Endothelial cell of umbilical vein (primary cell): ENCODE measurements around the gene JSRP1. TPM values are rescaled to one million over a fixed set of nuclear protein-coding genes. Genes with fewer than 3 reads are reported as not detected.
A peak's percentile ranks its signal among the peaks of the same experiment; 100 is the strongest.

ENCODE experiments used
- BruUV-seq: library from RNA; stranded (reverse); fragments of 400-500 nt; replicated peaks from 2 replicates; lab custom pipeline; 2021; lab: Mats Ljungman, UMichigan
- CTCF ChIA-PET: fragments of 300-600, 350-600 bp; sonication (Branson Sonifier 250); formaldehyde crosslinking; loops from one replicate; lab custom pipeline; 2021; ENCODE audit warnings: antibody characterized with exemption, inconsistent platforms; lab: Charles Lee
- POLR2A ChIA-PET: fragments of 300-600, 350-600 bp; sonication (Branson Sonifier 250); formaldehyde crosslinking; loops from one replicate; lab custom pipeline; 2021; ENCODE audit warnings: antibody characterized with exemption, inconsistent platforms; lab: Charles Lee
- DNase-seq: peaks from one replicate; pipeline ENCODE4 v3.0.0-alpha.2; 2011; ENCODE audit warnings: low read depth, low spot score
- FAIRE-seq: peaks from 2 replicates; lab custom pipeline; 2011; peaks lifted over from hg19 to GRCh38; lab: Jason Lieb, UNC
- H2AFZ ChIP-seq: 2 replicates; pipeline ENCODE4 v1.6.0; 2012; ENCODE audit warnings: low read depth, low read length, control low read depth, inconsistent platforms
- H3K27ac ChIP-seq: 2 replicates; pipeline ENCODE4 v1.5.1; 2011; ENCODE audit warnings: low read depth, mild to moderate bottlenecking, control low read depth, low read length, moderate library complexity; ENCODE audit not compliant: insufficient read depth
- H3K27me3 ChIP-seq, 2 experiments: 2 replicates each; pipeline versions ENCODE4 v1.6.0 to v1.6.1; 2011; ENCODE audit warnings: low read length in 2 of 2, mixed read lengths in 1 of 2; ENCODE audit not compliant: control insufficient read depth in 2 of 2, insufficient read depth in 2 of 2
- H3K36me3 ChIP-seq, 2 experiments: 2 replicates in 1 of 2; 3 replicates in 1 of 2; pipeline ENCODE4 v1.5.1; 2011; ENCODE audit warnings: low read length in 2 of 2, mild to moderate bottlenecking in 1 of 2, moderate library complexity in 1 of 2; ENCODE audit not compliant: control insufficient read depth in 2 of 2, insufficient read depth in 2 of 2; ENCODE audit errors: extremely low read depth in 1 of 2
- H3K4me1 ChIP-seq: 3 replicates; pipeline ENCODE4 v1.5.1; 2011; ENCODE audit warnings: mild to moderate bottlenecking, low read length; ENCODE audit not compliant: control insufficient read depth, insufficient read depth; ENCODE audit errors: extremely low read depth
- H3K4me2 ChIP-seq: 2 replicates; pipeline ENCODE4 v1.6.1; 2011; ENCODE audit warnings: low read length, control low read depth, mixed read lengths; ENCODE audit not compliant: insufficient read depth
- H3K4me3 ChIP-seq, 3 experiments: fragments of 200-600 bp in 1 of 3; sonication (generic), shearing (Covaris generic) in 1 of 3; replicated peaks in 1 of 3; 2 replicates each; pipeline ENCODE4 v1.5.1; 2011 to 2016; ENCODE audit warnings: control low read depth in 3 of 3, low read length in 3 of 3, mild to moderate bottlenecking in 2 of 3, inconsistent platforms in 1 of 3, low read depth in 1 of 3, moderate library complexity in 1 of 3; ENCODE audit not compliant: insufficient read depth in 1 of 3
- H3K79me2 ChIP-seq: 2 replicates; pipeline ENCODE4 v1.6.0; 2012; ENCODE audit warnings: low read length, inconsistent platforms; ENCODE audit not compliant: control insufficient read depth, insufficient read depth
- H3K9ac ChIP-seq: replicated peaks from 2 replicates; pipeline ENCODE3; 2011; ENCODE audit warnings: low read length, control low read depth; ENCODE audit not compliant: insufficient read depth; ENCODE audit errors: extremely low read depth
- H3K9me1 ChIP-seq: replicated peaks from 3 replicates; pipeline ENCODE4 v1.6.0; 2011; ENCODE audit warnings: mild to moderate bottlenecking, low read length; ENCODE audit not compliant: control insufficient read depth, insufficient read depth; ENCODE audit errors: extremely low read depth
- H3K9me3 ChIP-seq: replicated peaks from 2 replicates; pipeline ENCODE4 v1.5.1; 2012; ENCODE audit warnings: low read length, inconsistent platforms; ENCODE audit not compliant: control insufficient read depth, insufficient read depth
- H4K20me1 ChIP-seq: replicated peaks from 2 replicates; pipeline ENCODE3; 2011; ENCODE audit warnings: mild to moderate bottlenecking, low read length; ENCODE audit not compliant: control insufficient read depth, insufficient read depth; ENCODE audit errors: extremely low read depth
- CTCF ChIP-seq, 2 donors: IDR thresholded peaks; 1 replicate in 1 of 2; 2 replicates in 1 of 2; pipeline ENCODE4 v1.5.1; 2011; ENCODE audit warnings: low read length in 2 of 2, mild to moderate bottlenecking in 2 of 2, moderate library complexity in 2 of 2, control low read depth in 1 of 2, inconsistent platforms in 1 of 2, low read depth in 1 of 2; ENCODE audit not compliant: insufficient read depth in 1 of 2; ENCODE audit errors: extremely low read depth in 1 of 2
- FOS ChIP-seq: IDR thresholded peaks from 2 replicates; pipeline ENCODE4 v1.6.1; 2011; ENCODE audit warnings: mild to moderate bottlenecking, low read length, moderate library complexity, borderline replicate concordance; ENCODE audit not compliant: insufficient read depth
- GATA2 ChIP-seq: IDR thresholded peaks from 2 replicates; pipeline ENCODE4 v1.7.0; 2011; ENCODE audit warnings: low read depth, mild to moderate bottlenecking, moderate library complexity, mixed read lengths, low read length; ENCODE audit not compliant: insufficient read length, insufficient read depth
- JUN ChIP-seq: IDR thresholded peaks from 2 replicates; pipeline ENCODE4 v1.6.1; 2011; ENCODE audit warnings: borderline replicate concordance, low read depth; ENCODE audit not compliant: insufficient read length, insufficient read depth
- MYC ChIP-seq: IDR thresholded peaks from one replicate; pipeline ENCODE4 v1.6.1; 2011; ENCODE audit warnings: mild to moderate bottlenecking, low read depth, low read length
- POLR2A ChIP-seq: IDR thresholded peaks from 2 replicates; pipeline ENCODE4 v1.6.1; 2012; ENCODE audit warnings: low read depth, mild to moderate bottlenecking, control low read depth, low read length
- POLR2AphosphoS5 ChIP-seq: IDR thresholded peaks from 2 replicates; pipeline ENCODE4 v1.6.1; 2012; ENCODE audit warnings: low read depth, mild to moderate bottlenecking, control low read depth, low read length, moderate library complexity; ENCODE audit not compliant: insufficient read depth
- dilution Hi-C: fragments of 300-500 bp; cut with MboI; formaldehyde crosslinking; loops from one replicate; pipeline ENCODE4 v1.15.0; 2019; ENCODE audit warnings: low sequenced_read_pairs; ENCODE audit not compliant: extremely low pct_ligation_motif_present
- intact Hi-C: fragments of 100-400 bp; cut with micrococcal nuclease; formaldehyde crosslinking; loops from one replicate; pipeline ENCODE4 v1.10.0; 2022
- polyA plus RNA-seq, 4 experiments: library from polyadenylated mRNA; depleted of rRNA in 3 of 4; stranded (reverse) in 3 of 4; unstranded in 1 of 4; fragments of >200 nt; gene quantifications; 2 replicates each; pipeline versions ENCODE4 v1.2.1 to v1.2.3, GENCODE V29; 2011 to 2012; ENCODE audit warnings: missing spikeins in 1 of 4
- total RNA-seq: library from RNA; stranded (reverse); gene quantifications from 2 replicates; pipeline ENCODE4 v1.2.3, GENCODE V29; 2021

Gene JSRP1
- total and polyA plus RNA-seq, 2 donors (not counting 3 experiments of a cell fraction or from before 2014, with no cell fraction given), result not detected

GRCh38 chr19:2231621-2232221 is 24.5 kb downstream of the JSRP1 start:
- peaks cover 0 to 31% of the 10 kb centered on the region in 2 experiments for H3K36me3 ChIP-seq
- BruUV-seq, result no TSS peak
- peaks cover 30% of the 10 kb centered on the region for H3K79me2 ChIP-seq
- H3K9me3 ChIP-seq, result no peaks in the 10 kb centered on the region
- H3K27ac ChIP-seq, result no peak overlapping the region
- intact Hi-C loops, result no loop called here
- dilution Hi-C loops, result no loop called here
- ChIA-PET POLR2A (interaction anchor here (0.5 kb wide), 1 partner anchor 73 kb away, joined by 3 read pairs; no protein-coding TSS in a partner anchor), CTCF (interaction anchor here (3.0 kb wide), 1 partner anchor 76 kb away, joined by 17 read pairs; no protein-coding TSS in a partner anchor)
- H4K20me1 ChIP-seq, result no peaks in the 10 kb centered on the region
- TF ChIP-seq FOS, result no peak
- no peak for TF ChIP-seq MYC
- TF ChIP-seq CTCF (IDR thresholded peaks at IDR 0.05; ENCODE audit: extremely low read depth in 1 of 2, insufficient read depth in 1 of 2, low read depth in 1 of 2, low read length in 2 of 2), result no peak
- TF ChIP-seq POLR2AphosphoS5, result peak; percentile 37
- TF ChIP-seq GATA2, result no peak
- TF ChIP-seq JUN, result no peak
- TF ChIP-seq POLR2A, result no peak
- no peak overlapping the region for H3K4me2 ChIP-seq
- H3K4me1 ChIP-seq, result peaks cover 4% of the 10 kb centered on the region
- H2AFZ ChIP-seq, result no peak overlapping the region
- H3K9me1 ChIP-seq, result no peaks in the 10 kb centered on the region
- no peak overlapping the region for H3K4me3 ChIP-seq
- DNase-seq, result no peak
- H3K27me3 ChIP-seq, result no peaks in the 10 kb centered on the region
- no peak overlapping the region for H3K9ac ChIP-seq
- FAIRE-seq, result peak; percentile 59
